HCT116 (cell line): ENCODE data around the gene RABEPK. TPM values are rescaled to one million over a fixed set of nuclear protein-coding genes. Genes with fewer than 3 reads are reported as not detected.
A peak's percentile ranks its signal among the peaks of the same experiment; 100 is the strongest.

Experiments used
- ATAC-seq: fragments of 200-7000 bp; cut with Tn5 transposase; 2 replicates; pipeline ENCODE4 v1.9.1; 2020; ENCODE audit warnings: mild to moderate bottlenecking, moderate library complexity
- BruUV-seq: library from RNA; stranded (reverse); fragments of 400-500 nt; replicated peaks from 2 replicates; lab custom pipeline; 2021; lab: Mats Ljungman, UMichigan
- CTCF ChIA-PET: fragments of 300-600 bp; sonication (Branson Sonifier 250); formaldehyde crosslinking; loops from one replicate; lab custom pipeline; 2021; ENCODE audit warnings: antibody characterized with exemption; lab: Charles Lee
- POLR2A ChIA-PET: fragments of 300-600, 350-600 bp; sonication (Branson Sonifier 250); formaldehyde crosslinking; loops from one replicate; lab custom pipeline; 2021; ENCODE audit warnings: antibody characterized with exemption; lab: Charles Lee
- RAD21 ChIA-PET, 2 experiments: fragments of 300-600 bp; sonication (Branson Sonifier 250); formaldehyde crosslinking; loops; one replicate each; lab custom pipeline; 2023; ENCODE audit warnings: low total read pairs in 2 of 2; ENCODE audit not compliant: uncharacterized antibody in 2 of 2, unreplicated experiment in 2 of 2, low non-redundant PET in 1 of 2; lab: Charles Lee
- DNase-seq: peaks from one replicate; pipeline ENCODE4 v3.0.0-alpha.2; 2010; ENCODE audit warnings: low read depth, low spot score
- H2AFZ ChIP-seq: fragments of 200-600 bp; shearing (Covaris generic), sonication (generic); 2 replicates; pipeline ENCODE4 v1.6.1; 2017; ENCODE audit warnings: low read depth, mixed run types, mixed read lengths, antibody characterized with exemption, low read length; ENCODE audit not compliant: poor library complexity, severe bottlenecking
- H3K27ac ChIP-seq: 2 replicates; pipeline ENCODE4 v1.5.1; 2012; ENCODE audit warnings: low read depth, low read length
- H3K27me3 ChIP-seq: fragments of 200-600 bp; sonication (generic); 2 replicates; pipeline ENCODE4 v1.6.1; 2016; ENCODE audit warnings: mixed run types, low read length, mixed read lengths; ENCODE audit not compliant: insufficient read depth
- H3K36me3 ChIP-seq, 2 experiments: fragments of 200-500 bp in 1 of 2; fragments of 200-600 bp in 1 of 2; sonication (Bioruptor generic) in 1 of 2; sonication (generic) in 1 of 2; 2 replicates each; pipeline versions ENCODE4 v1.5.1 to v1.6.1; 2014 to 2016; ENCODE audit warnings: low read length in 2 of 2, inconsistent platforms in 1 of 2, mixed read lengths in 1 of 2, mixed run types in 1 of 2; ENCODE audit not compliant: insufficient read depth in 2 of 2, control insufficient read depth in 1 of 2
- H3K4me1 ChIP-seq, 2 experiments: fragments of 200-600 bp in 1 of 2; sonication (generic) in 1 of 2; 2 replicates each; pipeline versions ENCODE4 v1.5.1 to v1.6.1; 2012 to 2017; ENCODE audit warnings: low read length in 2 of 2, inconsistent platforms in 1 of 2, mild to moderate bottlenecking in 1 of 2, mixed read lengths in 1 of 2, mixed run types in 1 of 2, moderate library complexity in 1 of 2; ENCODE audit not compliant: insufficient read depth in 2 of 2, control insufficient read depth in 1 of 2
- H3K4me2 ChIP-seq: fragments of 200-600 bp; sonication (generic); 2 replicates; pipeline ENCODE4 v1.6.1; 2017; ENCODE audit warnings: mixed run types, low read length, mixed read lengths
- H3K4me3 ChIP-seq, 2 experiments: fragments of 200-600 bp in 1 of 2; sonication (generic) in 1 of 2; replicated peaks in 1 of 2; 2 replicates each; pipeline ENCODE4 v1.5.1; 2011 to 2016; ENCODE audit warnings: low read length in 2 of 2, control low read depth in 1 of 2, low read depth in 1 of 2, mild to moderate bottlenecking in 1 of 2, mixed read lengths in 1 of 2, mixed run types in 1 of 2
- H3K79me2 ChIP-seq: fragments of 200-600 bp; sonication (generic); 2 replicates; pipeline ENCODE4 v1.6.1; 2017; ENCODE audit warnings: mild to moderate bottlenecking, mixed run types, low read length, moderate library complexity, mixed read lengths; ENCODE audit not compliant: insufficient read depth
- H3K9ac ChIP-seq: fragments of 200-600 bp; sonication (generic); 2 replicates; pipeline ENCODE4 v1.6.1; 2016; ENCODE audit warnings: low read length, mixed read lengths
- H3K9me2 ChIP-seq: fragments of 200-600 bp; sonication (generic), shearing (Covaris generic); 2 replicates; pipeline ENCODE4 v1.6.1; 2017; ENCODE audit warnings: mixed run types, mild to moderate bottlenecking, moderate library complexity; ENCODE audit not compliant: insufficient read depth
- H3K9me3 ChIP-seq, 2 experiments: fragments of 200-500 bp in 1 of 2; fragments of 200-600 bp in 1 of 2; sonication (Bioruptor generic) in 1 of 2; sonication (generic) in 1 of 2; 2 replicates each; pipeline ENCODE4 v1.6.1; 2014 to 2017; ENCODE audit warnings: low read length in 2 of 2, mixed read lengths in 2 of 2, inconsistent platforms in 1 of 2, low read depth in 1 of 2, mild to moderate bottlenecking in 1 of 2, mixed run types in 1 of 2, moderate library complexity in 1 of 2; ENCODE audit not compliant: control insufficient read depth in 1 of 2, insufficient read depth in 1 of 2
- H4K20me1 ChIP-seq: fragments of 200-600 bp; sonication (generic), shearing (Covaris generic); 2 replicates; pipeline ENCODE4 v1.6.1; 2017; ENCODE audit warnings: mixed run types, mild to moderate bottlenecking, moderate library complexity; ENCODE audit not compliant: insufficient read depth
- ATF3 ChIP-seq: IDR thresholded peaks from 2 replicates; pipeline ENCODE4 v1.6.1; 2012
- CBX3 ChIP-seq: IDR thresholded peaks from 2 replicates; pipeline ENCODE4 v1.6.1; 2012; ENCODE audit warnings: low read depth
- CEBPB ChIP-seq: IDR thresholded peaks from 2 replicates; pipeline ENCODE4 v1.6.1; 2012; ENCODE audit warnings: low read depth
- EGR1 ChIP-seq: IDR thresholded peaks from 2 replicates; pipeline ENCODE4 v1.6.1; 2012; ENCODE audit warnings: low read depth
- ELF1 ChIP-seq: IDR thresholded peaks from 2 replicates; pipeline ENCODE4 v1.6.1; 2012; ENCODE audit warnings: low read depth, borderline replicate concordance
- EZH2 ChIP-seq: fragments of 200-600 bp; sonication (generic); IDR thresholded peaks from 2 replicates; pipeline ENCODE4 v1.6.1; 2017; ENCODE audit warnings: antibody characterized with exemption, mixed run types
- POLR2A ChIP-seq: IDR thresholded peaks from 2 replicates; pipeline ENCODE4 v1.7.0; 2011; ENCODE audit warnings: borderline replicate concordance; ENCODE audit not compliant: insufficient read depth, insufficient read length; ENCODE audit errors: extremely low read depth
- POLR2AphosphoS5 ChIP-seq: IDR thresholded peaks from 2 replicates; pipeline ENCODE4 v1.6.1; 2011; ENCODE audit warnings: mild to moderate bottlenecking, low read depth, low read length, moderate library complexity
- RAD21 ChIP-seq: IDR thresholded peaks from 2 replicates; pipeline ENCODE4 v1.6.1; 2012; ENCODE audit warnings: low read depth, mild to moderate bottlenecking
- REST ChIP-seq: IDR thresholded peaks from 2 replicates; pipeline ENCODE4 v1.6.1; 2012; ENCODE audit warnings: low read depth
- SRF ChIP-seq: IDR thresholded peaks from 2 replicates; pipeline ENCODE4 v1.6.1; 2012; ENCODE audit warnings: low read depth
- YY1 ChIP-seq: IDR thresholded peaks from 2 replicates; pipeline ENCODE4 v1.6.1; 2011; ENCODE audit warnings: low read length, low read depth, moderate library complexity, mild to moderate bottlenecking; ENCODE audit not compliant: insufficient replicate concordance; ENCODE audit errors: extremely low read depth
- ZFX ChIP-seq: fragments of 450-650 bp; IDR thresholded peaks from 2 replicates; pipeline ENCODE4 v1.6.1; 2017
- intact Hi-C: fragments of 100-400 bp; cut with micrococcal nuclease; formaldehyde crosslinking; loops from 2 replicates; pipeline ENCODE4 v1.10.0; 2022
- total RNA-seq: library from RNA; stranded (reverse); gene quantifications from one replicate; pipeline ENCODE4 v1.2.1, GENCODE V29; 2021; ENCODE audit not compliant: unreplicated experiment
- TF ChIP-seq, protein P1 (sequence below): IDR thresholded peaks from 2 replicates; pipeline ENCODE4 v1.6.1; 2011; ENCODE audit warnings: mild to moderate bottlenecking, low read length, moderate library complexity; ENCODE audit not compliant: insufficient replicate concordance; ENCODE audit errors: extremely low read depth

RABEPK gene
- total RNA-seq, 1 experiment from 2014 or later, result 48.3 TPM

GRCh38 chr9:125200216-125201047, at the start of gene RABEPK (continued):
- TF ChIP-seq, protein P1, sequence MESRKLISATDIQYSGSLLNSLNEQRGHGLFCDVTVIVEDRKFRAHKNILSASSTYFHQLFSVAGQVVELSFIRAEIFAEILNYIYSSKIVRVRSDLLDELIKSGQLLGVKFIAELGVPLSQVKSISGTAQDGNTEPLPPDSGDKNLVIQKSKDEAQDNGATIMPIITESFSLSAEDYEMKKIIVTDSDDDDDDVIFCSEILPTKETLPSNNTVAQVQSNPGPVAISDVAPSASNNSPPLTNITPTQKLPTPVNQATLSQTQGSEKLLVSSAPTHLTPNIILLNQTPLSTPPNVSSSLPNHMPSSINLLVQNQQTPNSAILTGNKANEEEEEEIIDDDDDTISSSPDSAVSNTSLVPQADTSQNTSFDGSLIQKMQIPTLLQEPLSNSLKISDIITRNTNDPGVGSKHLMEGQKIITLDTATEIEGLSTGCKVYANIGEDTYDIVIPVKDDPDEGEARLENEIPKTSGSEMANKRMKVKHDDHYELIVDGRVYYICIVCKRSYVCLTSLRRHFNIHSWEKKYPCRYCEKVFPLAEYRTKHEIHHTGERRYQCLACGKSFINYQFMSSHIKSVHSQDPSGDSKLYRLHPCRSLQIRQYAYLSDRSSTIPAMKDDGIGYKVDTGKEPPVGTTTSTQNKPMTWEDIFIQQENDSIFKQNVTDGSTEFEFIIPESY, result no peak
- TF ChIP-seq ATF3, result no peak
- peak; percentile 74 for TF ChIP-seq EGR1
- TF ChIP-seq CBX3, result no peak; the same call in 1 of the 2 replicates
- TF ChIP-seq ZFX, result peak; percentile 71; the same call in 1 of the 2 replicates
- TF ChIP-seq, all 23 proteins: peak for 10

- DNase-seq, result no peak
- CTCF ChIA-PET, result no interaction called here
- H3K27me3 ChIP-seq, result no peaks in the 10 kb centered on the region
- H3K4me2 ChIP-seq, result no peak overlapping the region
- RAD21 ChIA-PET, result no interaction called here
- H4K20me1 ChIP-seq, result no peaks in the 10 kb centered on the region
- H3K9me2 ChIP-seq, result no peaks in the 10 kb centered on the region
- H3K79me2 ChIP-seq, result no peaks in the 10 kb centered on the region; the same call in 1 of the 2 replicates
- no peaks in the 10 kb centered on the region for H3K9me3 ChIP-seq
- H3K4me1 ChIP-seq, result no peaks in the 10 kb centered on the region
- H3K27ac ChIP-seq, result no peak overlapping the region
- no peak for TF ChIP-seq CEBPB
- TF ChIP-seq ELF1, result no peak
- no peak for TF ChIP-seq ZFX
- TF ChIP-seq SRF, result no peak
- no peak for TF ChIP-seq REST
- no peak for TF ChIP-seq CBX3
- TF ChIP-seq POLR2AphosphoS5, result no peak
- no peak for TF ChIP-seq RAD21
- no peak for TF ChIP-seq POLR2A
- TF ChIP-seq ATF3, result no peak
- TF ChIP-seq EZH2, result no peak
- no peak for TF ChIP-seq YY1
- H3K36me3 ChIP-seq, result peaks cover 19 to 20% of the 10 kb centered on the region in 2 experiments; a peak in 3 of 4 replicates
- H3K4me3 ChIP-seq, result no peak overlapping the region
- POLR2A ChIA-PET, result no interaction called here
- H3K9ac ChIP-seq, result no peak overlapping the region
- H2AFZ ChIP-seq, result no peak overlapping the region
- intact Hi-C loops, result no loop called here
- BruUV-seq, result no TSS peak
- ATAC-seq, result no peak
These were observed 48.6 kb upstream of the RABEPK start for GRCh38 chr9:125151730-125152129.
